ENCODE results near the gene CSTF2T.
"Not testable (repeated sequence)": the region's sequence is repeated elsewhere in the genome, so short reads cannot be mapped to it uniquely, and the experiment has no call there.

CSTF2T gene

DNA sequence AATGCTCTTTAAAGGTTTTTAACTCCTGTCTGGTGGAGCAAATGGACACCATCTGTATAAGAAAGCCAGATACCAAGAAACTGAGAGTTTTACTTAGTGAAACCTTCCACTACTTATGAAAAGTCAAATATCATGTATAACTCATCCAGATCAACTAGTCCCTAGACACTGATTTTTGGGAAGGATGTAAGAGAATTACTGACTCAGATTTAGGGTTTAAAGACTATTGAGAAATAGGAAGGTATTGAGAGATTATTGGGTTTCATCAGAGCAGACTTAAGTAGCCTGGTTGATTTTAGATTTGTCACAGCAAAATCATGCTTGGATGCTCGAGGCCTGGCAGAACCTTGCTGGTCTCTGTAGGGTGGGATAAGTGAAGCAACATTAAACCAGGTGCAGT is 3.1 kb downstream of the CSTF2T start:
- DNase-seq: no peak

DNA sequence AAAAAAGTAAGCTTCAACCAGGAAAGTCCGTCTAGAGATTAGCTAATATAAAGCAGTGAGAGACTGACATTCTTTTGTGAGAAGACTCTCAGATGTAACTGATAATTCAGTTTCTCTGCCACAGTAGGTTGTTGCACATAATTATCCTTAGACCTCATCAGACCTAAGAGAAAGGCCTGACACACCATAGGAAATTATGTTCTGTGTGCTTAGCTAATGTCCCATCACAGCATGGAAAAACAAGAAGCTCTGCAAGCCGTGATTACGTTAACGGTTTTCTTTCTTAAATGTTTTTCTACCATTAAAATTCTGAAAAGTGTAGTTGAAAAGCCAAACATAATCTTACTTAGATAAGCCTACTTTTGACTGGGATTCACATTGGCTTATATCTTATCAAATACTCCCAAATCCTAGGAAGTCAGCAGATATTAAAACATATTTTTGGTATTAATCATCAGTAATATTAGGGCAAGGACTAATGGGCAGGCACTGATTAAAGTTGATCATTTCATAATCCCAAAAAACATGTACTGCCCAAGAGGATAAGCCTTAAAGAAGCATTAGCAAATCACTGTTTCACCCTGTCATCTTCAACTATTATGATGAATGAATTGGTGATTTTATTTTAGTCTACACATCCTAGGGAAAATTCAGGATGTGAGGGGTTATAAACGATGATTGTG is 5.2 kb downstream of the CSTF2T start:
- DNase-seq: no peak

DNA sequence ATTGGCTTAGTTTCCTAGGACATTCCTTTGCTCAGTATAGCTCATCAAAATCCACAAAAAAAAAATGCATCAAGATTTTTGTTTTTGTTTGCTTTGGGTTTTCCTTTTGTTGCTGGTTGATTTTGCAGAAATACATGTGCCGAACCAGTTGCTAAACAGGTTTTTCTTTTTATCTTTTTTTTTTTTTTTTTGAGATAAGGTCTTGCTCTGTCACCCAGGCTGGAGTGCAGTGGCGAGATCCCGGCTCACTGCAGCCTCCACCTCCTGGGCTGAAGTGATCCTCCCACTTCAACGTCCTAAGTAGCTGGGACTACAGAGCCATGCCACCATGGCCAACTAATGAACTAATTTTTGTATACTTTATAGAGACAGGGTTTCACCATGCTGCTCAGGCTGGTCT is 8.3 kb downstream of the CSTF2T start:
- DNase-seq: no peak

DNA sequence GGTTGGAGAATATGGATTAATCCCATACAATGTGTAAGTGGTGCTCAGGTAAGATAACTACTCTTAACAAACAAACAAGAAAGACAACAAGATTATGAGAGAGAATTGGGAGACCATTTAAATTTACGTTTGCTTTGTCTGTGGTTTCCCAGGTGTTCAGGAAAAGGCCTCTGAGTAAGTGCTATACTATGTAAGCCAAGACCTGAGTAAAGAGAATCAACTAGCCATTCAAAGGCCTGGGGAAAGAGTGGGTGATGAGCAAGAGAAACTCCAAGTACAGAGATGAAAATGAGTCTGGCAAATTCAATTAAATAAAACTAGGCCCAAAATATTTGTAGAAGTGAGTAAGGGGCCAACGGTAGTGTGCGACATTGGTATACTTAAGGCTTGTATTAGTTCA is 9.9 kb downstream of the CSTF2T start:
- no peak for DNase-seq

GRCh38 chr10:51688826-51689225 is 10.6 kb downstream of the CSTF2T start:
- not testable (repeated sequence) for DNase-seq

DNA sequence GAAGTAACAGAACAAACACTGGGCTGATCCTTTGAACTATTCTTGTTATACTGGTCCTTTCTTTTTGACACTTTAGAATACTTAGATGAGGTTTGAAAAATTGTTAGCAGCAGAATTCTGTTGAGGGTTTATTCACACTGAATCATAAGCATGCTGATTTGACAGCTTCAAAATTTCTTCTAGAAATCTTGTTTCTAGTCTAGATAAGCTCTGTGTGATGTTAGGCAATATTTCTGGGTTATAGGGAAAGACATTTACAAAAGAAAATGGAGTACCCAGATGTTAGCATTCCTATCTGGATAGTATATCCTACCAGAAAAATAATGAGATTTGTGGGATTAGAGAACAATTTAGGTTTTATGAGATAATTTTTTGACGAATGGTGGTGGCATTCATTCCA is 12.1 kb downstream of the CSTF2T start:
- no peak for DNase-seq

DNA sequence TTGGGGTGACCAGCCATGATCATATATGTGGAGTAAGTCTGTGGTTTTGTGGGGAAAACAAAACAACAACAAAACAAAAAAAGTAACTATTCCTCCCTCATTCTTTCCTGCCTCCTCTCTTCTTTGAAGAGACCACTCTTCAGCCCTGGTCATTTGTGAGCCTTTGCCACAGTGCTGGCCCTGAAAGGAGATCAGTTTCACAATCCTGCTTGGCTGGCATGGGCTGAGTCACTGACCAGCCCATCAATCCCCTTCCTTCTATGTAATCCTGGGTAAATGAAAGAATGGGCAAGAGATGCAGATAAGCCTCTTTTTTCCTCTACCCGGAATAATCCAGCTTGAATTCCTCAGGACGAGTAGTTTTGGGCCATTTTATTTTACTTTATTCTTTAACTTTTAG is 13.6 kb downstream of the CSTF2T start:
- DNase-seq: no peak

DNA sequence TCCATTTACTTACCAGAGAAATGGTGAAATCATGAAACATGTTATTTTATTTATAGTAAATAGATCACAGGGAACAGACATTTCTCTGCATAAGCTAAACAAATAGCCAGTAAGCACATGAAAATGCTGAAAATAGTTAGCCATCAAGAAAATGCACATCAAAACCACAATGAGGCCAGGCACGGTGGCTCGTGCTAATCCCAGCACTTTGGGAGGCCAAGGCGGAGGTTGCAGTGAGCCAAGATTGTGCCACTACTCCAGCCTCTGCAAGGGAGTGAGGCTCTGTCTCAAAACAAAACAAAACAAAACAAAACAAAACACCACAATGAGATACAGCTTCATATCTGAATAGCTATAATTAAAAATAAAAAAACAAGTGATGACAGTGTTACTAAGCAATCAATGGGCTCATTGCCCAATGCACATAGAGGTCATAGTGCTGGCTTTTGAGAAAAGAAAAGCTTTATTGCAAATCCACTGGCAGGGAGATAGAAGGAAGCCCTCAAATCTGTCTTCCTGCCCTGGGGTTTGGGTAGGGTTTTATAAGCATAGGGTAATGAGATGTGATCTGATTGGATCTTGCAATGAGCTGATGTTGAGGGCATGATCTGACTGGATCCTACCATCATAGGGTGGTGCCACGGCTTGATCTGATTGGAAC is 16.2 kb downstream of the CSTF2T start:
- DNase-seq: no peak

DNA sequence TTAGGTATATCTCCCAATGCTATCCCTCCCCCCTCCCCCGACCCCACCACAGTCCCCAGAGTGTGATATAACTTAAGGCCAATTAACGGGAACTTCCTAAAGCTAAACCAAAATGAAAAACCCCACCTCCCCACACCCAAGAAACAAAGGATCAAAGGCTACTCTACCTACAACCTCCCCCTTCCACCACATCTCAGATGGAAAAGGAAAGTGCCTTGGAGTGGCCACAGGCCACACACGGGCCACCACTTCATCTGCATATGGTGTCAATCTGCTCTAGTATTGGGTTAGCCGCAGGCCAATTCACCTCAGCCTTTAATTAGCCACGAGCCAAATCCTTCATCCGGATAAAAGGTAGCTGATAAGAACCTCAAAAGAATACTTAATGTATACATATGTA is 19.6 kb downstream of the CSTF2T start:
- DNase-seq: no peak

DNA sequence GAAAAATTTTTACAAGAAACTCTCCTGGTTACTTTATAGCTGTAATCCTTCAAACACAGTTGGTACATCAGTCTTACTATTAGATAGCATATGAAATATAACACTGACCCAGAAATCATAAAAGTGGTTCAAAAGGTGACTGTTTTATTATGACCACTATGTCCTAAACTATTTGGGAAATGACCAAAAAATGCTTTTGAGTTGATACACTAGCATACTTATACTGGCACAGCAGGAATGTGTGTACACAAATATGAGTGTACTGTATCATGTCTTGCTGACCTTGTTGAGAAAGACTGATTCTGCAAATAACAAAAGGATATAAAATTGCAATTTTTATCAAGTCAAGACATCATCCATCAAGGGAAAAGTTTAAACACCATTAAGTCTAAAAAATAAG is 24.3 kb downstream of the CSTF2T start:
- DNase-seq: no peak

GRCh38 chr10:51672039-51672535 is 27.3 kb downstream of the CSTF2T start:
- no peak for DNase-seq

DNA sequence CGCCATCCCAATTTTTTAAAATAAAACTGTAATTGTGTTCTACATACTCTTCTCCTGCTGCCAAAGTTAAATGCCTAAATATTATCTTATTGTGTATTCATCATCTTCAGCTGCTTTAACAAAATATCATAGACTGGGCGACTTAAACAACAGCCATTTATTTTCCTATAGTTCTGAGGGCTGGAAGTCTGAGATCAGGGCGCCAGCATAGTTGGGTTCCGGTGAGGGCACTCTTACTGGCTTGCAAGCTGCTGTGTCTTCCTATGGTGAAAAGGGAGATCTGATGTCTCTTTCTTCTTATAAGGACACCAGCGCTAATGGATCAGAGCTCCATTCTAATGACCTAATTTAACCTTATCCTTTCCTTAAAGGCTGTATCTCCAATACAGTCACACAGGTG is 30.4 kb downstream of the CSTF2T start:
- no peak for DNase-seq

GRCh38 chr10:51668336-51668689 is 31.1 kb downstream of the CSTF2T start:
- no peak for DNase-seq

- no peak for DNase-seq
Observed at GRCh38 chr10:51667678-51668335, 31.6 kb downstream of the CSTF2T start.

- no peak for DNase-seq
Observed at GRCh38 chr10:51666456-51666855, 32.9 kb downstream of the CSTF2T start.

GRCh38 chr10:51663086-51663485 is 36.3 kb downstream of the CSTF2T start:
- DNase-seq: no peak

DNA sequence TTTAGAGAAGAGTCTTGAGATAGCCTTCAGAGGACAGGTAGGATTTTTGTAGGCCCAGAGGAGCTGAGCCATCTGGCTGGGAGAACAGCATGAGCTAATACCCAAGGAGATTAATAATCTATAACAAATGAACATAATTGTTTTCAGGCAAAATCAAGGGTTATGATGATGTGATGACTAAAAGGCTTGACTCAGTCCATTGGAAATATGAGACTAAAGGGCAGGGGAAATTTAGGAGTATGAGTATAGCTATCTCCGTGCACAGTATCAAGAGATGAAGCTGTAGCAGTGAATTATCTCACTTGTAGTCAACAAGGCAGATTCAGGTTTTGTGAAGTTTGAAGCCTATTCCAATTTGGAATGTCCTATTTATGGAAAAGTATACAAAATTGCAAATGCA is 40.1 kb downstream of the CSTF2T start:
- DNase-seq: no peak

GRCh38 chr10:51658000-51658399 is 41.4 kb downstream of the CSTF2T start:
- no peak for DNase-seq

- no peak for DNase-seq
Observed at GRCh38 chr10:51656503-51656902, 42.9 kb downstream of the CSTF2T start.

DNA sequence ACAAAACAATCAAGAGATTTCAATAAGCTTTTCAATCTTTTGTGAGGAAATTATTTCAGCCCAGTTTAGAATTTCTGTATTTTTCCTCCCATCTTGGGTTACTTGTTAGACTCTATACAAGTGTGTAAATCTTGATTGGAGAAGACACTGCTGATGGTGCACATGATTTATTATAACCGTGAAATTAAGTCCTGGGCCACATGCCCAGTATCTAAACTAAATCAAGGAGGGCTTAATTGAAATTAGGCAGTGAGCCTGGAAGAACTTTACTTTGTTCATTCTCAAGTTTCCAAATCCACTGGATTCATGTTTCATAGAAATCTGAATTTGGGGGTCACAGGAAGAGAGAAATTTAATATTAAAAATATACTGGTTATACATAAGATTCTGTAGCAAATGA is 44.5 kb downstream of the CSTF2T start:
- no peak for DNase-seq

DNA sequence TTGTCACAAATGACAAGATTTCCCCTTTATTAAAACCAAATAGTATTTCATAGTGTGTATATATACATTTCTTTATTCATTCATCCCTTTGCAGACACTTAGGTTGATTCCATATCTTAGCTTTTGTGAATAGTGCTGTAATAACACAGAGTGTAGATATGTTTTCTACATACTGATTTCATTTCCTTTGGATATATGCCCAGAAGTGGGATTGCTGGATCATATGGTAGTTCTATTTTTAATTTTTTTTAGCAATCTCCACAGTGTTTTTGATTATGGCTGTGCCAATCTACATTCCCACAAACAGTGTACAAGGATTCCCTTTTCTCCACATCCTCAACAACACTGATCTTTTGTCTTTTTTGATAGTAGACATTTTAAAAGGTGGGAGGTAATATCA is 46.4 kb downstream of the CSTF2T start:
- no peak for DNase-seq

DNA sequence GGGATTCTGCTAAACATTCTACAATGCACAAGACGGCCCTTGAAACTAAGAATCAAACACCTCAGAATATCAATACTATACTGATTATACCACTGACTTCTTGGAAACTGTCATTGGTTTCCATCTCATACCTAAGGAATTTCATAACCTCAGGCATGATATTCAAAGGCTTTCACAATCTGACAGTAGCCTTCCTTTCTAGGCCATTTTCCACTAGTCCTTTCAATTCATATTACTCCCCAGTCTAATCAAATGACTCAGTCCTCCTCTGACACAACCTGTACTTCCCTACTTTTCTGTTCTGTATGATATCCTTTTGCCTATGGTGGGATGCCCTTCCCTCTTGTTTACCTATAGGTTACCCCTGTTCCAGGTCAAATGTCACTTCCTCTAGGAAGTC is 48.3 kb downstream of the CSTF2T start:
- no peak for DNase-seq

GRCh38 chr10:51649064-51649463 is 50.3 kb downstream of the CSTF2T start:
- DNase-seq: no peak
